HG03196 (cell line): ENCODE measurements around the gene PLA2G12B.
"Not testable (repeated sequence)": the region's sequence is repeated elsewhere in the genome, so short reads cannot be mapped to it uniquely, and the experiment has no call there.

ENCODE experiments used
- ATAC-seq: cut with Tn5 transposase; IDR thresholded peaks from one replicate; pipeline ENCODE4 v1.9.1; 2021; ENCODE audit not compliant: unreplicated experiment

The PLA2G12B gene

GRCh38 chr10:72943498-72944234 is 10.9 kb downstream of the PLA2G12B start:
- no peak for ATAC-seq

GRCh38 chr10:72935361-72935760 is 19.2 kb downstream of the PLA2G12B start:
- no peak for ATAC-seq

- ATAC-seq: no peak
Measured at GRCh38 chr10:72932259-72933015, 22.2 kb downstream of the PLA2G12B start.

GRCh38 chr10:72930276-72930675 is 24.3 kb downstream of the PLA2G12B start:
- ATAC-seq: no peak

GRCh38 chr10:72928798-72929197 is 25.8 kb downstream of the PLA2G12B start:
- no peak for ATAC-seq

GRCh38 chr10:72927485-72927884 is 27.1 kb downstream of the PLA2G12B start:
- ATAC-seq: no peak

- no peak for ATAC-seq
Measured at GRCh38 chr10:72925951-72926465, 28.6 kb downstream of the PLA2G12B start.

- no peak for ATAC-seq
Measured at GRCh38 chr10:72924351-72924750, 30.3 kb downstream of the PLA2G12B start.

GRCh38 chr10:72921147-72921683 is 33.4 kb downstream of the PLA2G12B start:
- ATAC-seq: not testable (repeated sequence)

GRCh38 chr10:72918352-72918751 is 36.3 kb downstream of the PLA2G12B start:
- no peak for ATAC-seq

- not testable (repeated sequence) for ATAC-seq
Measured at GRCh38 chr10:72917803-72918332, 36.7 kb downstream of the PLA2G12B start.

- not testable (repeated sequence) for ATAC-seq
Measured at GRCh38 chr10:72917201-72917600, 37.4 kb downstream of the PLA2G12B start.

- no peak for ATAC-seq
Measured at GRCh38 chr10:72913287-72913686, 41.3 kb downstream of the PLA2G12B start.

GRCh38 chr10:72912736-72913135 is 41.9 kb downstream of the PLA2G12B start:
- no peak for ATAC-seq

GRCh38 chr10:72911758-72912157 is 42.8 kb downstream of the PLA2G12B start:
- ATAC-seq: no peak

GRCh38 chr10:72910705-72911104 is 43.9 kb downstream of the PLA2G12B start:
- no peak for ATAC-seq

GRCh38 chr10:72906446-72906845 is 48.2 kb downstream of the PLA2G12B start:
- ATAC-seq: no peak

GRCh38 chr10:72904806-72905205 is 49.8 kb downstream of the PLA2G12B start:
- no peak for ATAC-seq

GRCh38 chr10:72903941-72904446 is 50.6 kb downstream of the PLA2G12B start:
- not testable (repeated sequence) for ATAC-seq

- ATAC-seq: no peak
Measured at GRCh38 chr10:72899545-72899944, 55.1 kb downstream of the PLA2G12B start.

- no peak for ATAC-seq
Measured at GRCh38 chr10:72898616-72899015, 56.0 kb downstream of the PLA2G12B start.
